Panc1 (cell line): ENCODE data around the gene ADARB2. TPM values are rescaled to one million over a fixed set of nuclear protein-coding genes. Genes with fewer than 3 reads are reported as not detected.

Experiments
- ATAC-seq: fragments of 200-7000 bp; cut with Tn5 transposase; 2 replicates; pipeline ENCODE4 v1.9.1; 2020; ENCODE audit warnings: mild to moderate bottlenecking, moderate library complexity
- BruUV-seq: library from RNA; stranded (reverse); fragments of 400-500 nt; replicated peaks from 2 replicates; lab custom pipeline; 2021; lab: Mats Ljungman, UMichigan
- CTCF ChIA-PET: fragments of 300-600 bp; sonication (Branson Sonifier 250); formaldehyde crosslinking; loops from one replicate; lab custom pipeline; 2022; ENCODE audit warnings: antibody characterized with exemption; lab: Charles Lee
- POLR2A ChIA-PET: fragments of 300-600 bp; sonication (Branson Sonifier 250); formaldehyde crosslinking; loops from one replicate; lab custom pipeline; 2022; ENCODE audit warnings: antibody characterized with exemption; lab: Charles Lee
- DNase-seq: peaks from one replicate; pipeline ENCODE4 v3.0.0-alpha.2; 2010; ENCODE audit warnings: low read depth, low spot score
- H3K27ac ChIP-seq: 2 replicates; pipeline ENCODE4 v1.5.1; 2011; ENCODE audit warnings: mild to moderate bottlenecking, low read length, inconsistent platforms
- H3K27me3 ChIP-seq: fragments of 200-500 bp; sonication (Bioruptor generic); 2 replicates; pipeline ENCODE4 v1.6.0; 2014; ENCODE audit warnings: low read length, inconsistent platforms; ENCODE audit not compliant: control insufficient read depth, insufficient read depth
- H3K36me3 ChIP-seq: fragments of 200-500 bp; sonication (Bioruptor generic); 2 replicates; pipeline ENCODE4 v1.5.1; 2014; ENCODE audit warnings: inconsistent platforms, mild to moderate bottlenecking, low read length, moderate library complexity; ENCODE audit not compliant: control insufficient read depth, insufficient read depth
- H3K4me1 ChIP-seq: 2 replicates; pipeline ENCODE4 v1.5.1; 2011; ENCODE audit warnings: inconsistent platforms, mild to moderate bottlenecking, low read length, moderate library complexity; ENCODE audit not compliant: control insufficient read depth, insufficient read depth
- H3K4me3 ChIP-seq, 2 experiments: 2 replicates each; pipeline ENCODE4 v1.5.1; 2011 to 2012; ENCODE audit warnings: low read depth in 2 of 2, low read length in 2 of 2, mild to moderate bottlenecking in 2 of 2, inconsistent platforms in 1 of 2, moderate library complexity in 1 of 2
- H3K9me3 ChIP-seq: fragments of 200-500 bp; sonication (Bioruptor generic); 2 replicates; pipeline ENCODE4 v1.5.1; 2014; ENCODE audit warnings: low read depth, mild to moderate bottlenecking, inconsistent platforms, low read length, moderate library complexity; ENCODE audit not compliant: control insufficient read depth, insufficient read depth
- CTCF ChIP-seq: fragments of 450-650 bp; IDR thresholded peaks from 2 replicates; pipeline ENCODE4 v1.5.1; 2017; ENCODE audit warnings: mild to moderate bottlenecking
- POLR2AphosphoS5 ChIP-seq: IDR thresholded peaks from 2 replicates; pipeline ENCODE4 v1.6.1; 2012; ENCODE audit warnings: mild to moderate bottlenecking, low read depth, low read length, moderate library complexity
- REST ChIP-seq, 2 experiments: IDR thresholded peaks; 2 replicates each; pipeline ENCODE4 v1.6.1; 2011 to 2012; ENCODE audit warnings: low read depth in 2 of 2, control low read depth in 1 of 2, low read length in 1 of 2, mild to moderate bottlenecking in 1 of 2, moderate library complexity in 1 of 2; ENCODE audit not compliant: insufficient read depth in 1 of 2
- SIN3A ChIP-seq: IDR thresholded peaks from 2 replicates; pipeline ENCODE4 v1.6.1; 2012; ENCODE audit warnings: low read depth, mild to moderate bottlenecking, low read length, moderate library complexity, borderline replicate concordance; ENCODE audit not compliant: insufficient read depth
- TCF7L2 ChIP-seq: IDR thresholded peaks from 2 replicates; pipeline ENCODE4 v1.6.1; 2011; ENCODE audit warnings: mild to moderate bottlenecking, low read depth, low read length, inconsistent platforms
- in situ Hi-C: cut with HindIII; loops from 2 replicates; pipeline ENCODE4 v1.10.0; 2016; ENCODE audit warnings: low sequenced_read_pairs, low pct_unique_long_range_greater_than_20kb
- intact Hi-C: fragments of 100-400 bp; cut with micrococcal nuclease; formaldehyde crosslinking; loops from one replicate; pipeline ENCODE4 v1.10.0; 2022; ENCODE audit not compliant: unreplicated experiment
- total RNA-seq: library from RNA; stranded (reverse); gene quantifications from one replicate; pipeline ENCODE4 v1.2.1, GENCODE V29; 2021; ENCODE audit not compliant: unreplicated experiment

Gene ADARB2
- total RNA-seq, 1 experiment from 2014 or later = 0.31 TPM

- ATAC-seq = no peak
- H3K36me3 ChIP-seq = no peaks in the 10 kb centered on the region
- H3K27me3 ChIP-seq = no peaks in the 10 kb centered on the region; the same call in 1 of the 2 replicates
- H3K4me3 ChIP-seq = no peak overlapping the region
- intact Hi-C loops = no loop called here
- TF ChIP-seq CTCF = no peak
- TF ChIP-seq SIN3A = no peak
- no peak for TF ChIP-seq POLR2AphosphoS5
- no peak for TF ChIP-seq REST (IDR thresholded peaks at IDR 0.05; ENCODE audit: insufficient read depth in 1 of 2, low read depth in 2 of 2, low read length in 1 of 2)
- TF ChIP-seq TCF7L2 = no peak
- ChIA-PET POLR2A (no interaction called here), CTCF (no interaction called here)
- in situ Hi-C loops = no loop called here
- no peaks in the 10 kb centered on the region for H3K9me3 ChIP-seq
- H3K27ac ChIP-seq = no peak overlapping the region
- no peaks in the 10 kb centered on the region for H3K4me1 ChIP-seq
- DNase-seq = no peak
- no TSS peak for BruUV-seq
These were observed 495.9 kb downstream of the ADARB2 start for GRCh38 chr10:1241322-1241890.

GRCh38 chr10:1240341-1240775 lies 497.0 kb downstream of the ADARB2 start:
- in situ Hi-C loops (no loop called here), intact Hi-C loops (no loop called here)
- Histone ChIP-seq H3K4me1 (no peaks in the 10 kb centered on the region), H3K9me3 (no peaks in the 10 kb centered on the region), H3K27me3 (no peaks in the 10 kb centered on the region; the same call in 1 of the 2 replicates), H3K4me3 (no peak overlapping the region), H3K27ac (no peak overlapping the region), H3K36me3 (no peaks in the 10 kb centered on the region)
- ATAC-seq (no peak), DNase-seq (no peak)
- POLR2A ChIA-PET = no interaction called here
- TF ChIP-seq CTCF (no peak), REST (IDR thresholded peaks at IDR 0.05; ENCODE audit: insufficient read depth in 1 of 2, low read depth in 2 of 2, low read length in 1 of 2) (no peak), SIN3A (no peak), POLR2AphosphoS5 (no peak), TCF7L2 (no peak)
- BruUV-seq = no TSS peak
- CTCF ChIA-PET = no interaction called here
